Spleen (tissue), 11 donors: ENCODE results near the gene SMAD3. TPM values are rescaled to one million over a fixed set of nuclear protein-coding genes. Genes with fewer than 3 reads are reported as not detected.

Source experiments
- DNase-seq: peaks from one replicate; pipeline ENCODE4 v3.0.0-alpha.2; 2020
- H3K27ac ChIP-seq, 8 donors: fragments of 200-600 bp; sonication (generic) in 7 of 8; 1 replicate in 4 of 8; 2 replicates in 4 of 8; pipeline versions ENCODE4 v1.5.0 to v1.8.0; 2016 to 2021; ENCODE audit warnings: inconsistent platforms in 4 of 8, mild to moderate bottlenecking in 4 of 8, moderate library complexity in 1 of 8
- H3K27me3 ChIP-seq, 7 donors: fragments of 200-600 bp; sonication (generic) in 6 of 7; replicated peaks in 1 of 7; 1 replicate in 4 of 7; 2 replicates in 3 of 7; pipeline versions ENCODE4 v1.5.0 to v1.8.0; 2016 to 2021; ENCODE audit warnings: inconsistent platforms in 3 of 7, mild to moderate bottlenecking in 1 of 7
- H3K36me3 ChIP-seq, 6 donors: fragments of 200-600 bp; sonication (generic) in 5 of 6; 1 replicate in 4 of 6; 2 replicates in 2 of 6; pipeline versions ENCODE4 v1.5.0 to v1.8.0; 2016 to 2021; ENCODE audit warnings: inconsistent platforms in 2 of 6
- H3K4me1 ChIP-seq, 6 donors: fragments of 200-600 bp; sonication (generic) in 5 of 6; 1 replicate in 3 of 6; 2 replicates in 3 of 6; pipeline versions ENCODE4 v1.5.0 to v1.8.0; 2016 to 2021; ENCODE audit warnings: inconsistent platforms in 3 of 6
- H3K4me3 ChIP-seq, 8 donors: fragments of 200-600 bp; sonication (generic) in 7 of 8; 1 replicate in 4 of 8; 2 replicates in 4 of 8; pipeline versions ENCODE4 v1.5.0 to v1.8.0; 2016 to 2021; ENCODE audit warnings: inconsistent platforms in 4 of 8, mild to moderate bottlenecking in 4 of 8, moderate library complexity in 2 of 8
- H3K9me3 ChIP-seq, 8 donors: fragments of 200-600 bp; sonication (generic) in 7 of 8; 1 replicate in 4 of 8; 2 replicates in 4 of 8; pipeline versions ENCODE4 v1.5.0 to v1.8.0; 2016 to 2021; ENCODE audit warnings: inconsistent platforms in 4 of 8
- POLR2A ChIP-seq, 3 donors: fragments of 450-650 bp; IDR thresholded peaks; one replicate each; pipeline ENCODE4 v1.5.1; 2017; ENCODE audit warnings: antibody characterized with exemption in 3 of 3, mild to moderate bottlenecking in 1 of 3
- POLR2AphosphoS5 ChIP-seq, 3 donors: sonication (generic); formaldehyde crosslinking; IDR thresholded peaks; one replicate each; pipeline ENCODE4 v1.5.1; 2017; ENCODE audit warnings: antibody characterized with exemption in 3 of 3
- WGBS, 5 donors: extraction: QIAGEN DNeasy Blood & Tissue Kit in 3 of 5; methylation state at CpG; one replicate each; pipeline versions ENCODE4 v1.1.5 to v1.1.7; 2013 to 2018; 5-methylcytosine and 5-hydroxymethylcytosine counted together
- intact Hi-C: fragments of 100-400 bp; cut with DNase I; formaldehyde crosslinking; loops from one replicate; pipeline ENCODE4 v1.15.0; 2023; ENCODE audit warnings: low total_unique reads
- polyA plus RNA-seq, 3 donors: library from polyadenylated mRNA; stranded (reverse); fragments of 200-250 nt; gene quantifications; one replicate each; pipeline ENCODE4 v1.2.1, GENCODE V29; 2013
- total RNA-seq, 7 donors: library from RNA; depleted of rRNA in 3 of 7; stranded (reverse); fragments of >200 nt in 3 of 7; fragmentation: NEBNext Ultra II Directional in 4 of 7; extraction: Animal tissue kit (Norgen Biotek cat#: 25700) in 4 of 7; gene quantifications; one replicate each; pipeline versions ENCODE4 v1.1.0 to v1.2.1, GENCODE V29; 2016 to 2021
- TF ChIP-seq, protein P1 (sequence below), 11 experiments: fragments of 200-600 bp in 7 of 11; fragments of 450-650 bp in 4 of 11; sonication (generic) in 4 of 11; IDR thresholded peaks in 8 of 11; conservative IDR thresholded peaks in 3 of 11; 1 replicate in 7 of 11; 2 replicates in 4 of 11; pipeline versions ENCODE4 v1.4.0 to v1.8.0; 2016 to 2021; ENCODE audit warnings: antibody characterized with exemption in 11 of 11, inconsistent platforms in 4 of 11, mild to moderate bottlenecking in 1 of 11
- donor health status: healthy with polysubstance abuse.
- donor health status: DM: no; HTN: no; CAD: no; lungs with moderate emphysema.
- donor health status: DM: no; HTN: no; CAD: no.
- donor health status: Bipolar disorder and iron deficiency.
- donor health status: healthy.
- donor health status: DM: no; HTN: no; CAD: no.
- donor health status: DM: yes; HTN: yes; CAD: no.

Gene SMAD3
- total and polyA plus RNA-seq, 10 donors, result 8.3 to 78.4 (median 33.7) TPM

DNA sequence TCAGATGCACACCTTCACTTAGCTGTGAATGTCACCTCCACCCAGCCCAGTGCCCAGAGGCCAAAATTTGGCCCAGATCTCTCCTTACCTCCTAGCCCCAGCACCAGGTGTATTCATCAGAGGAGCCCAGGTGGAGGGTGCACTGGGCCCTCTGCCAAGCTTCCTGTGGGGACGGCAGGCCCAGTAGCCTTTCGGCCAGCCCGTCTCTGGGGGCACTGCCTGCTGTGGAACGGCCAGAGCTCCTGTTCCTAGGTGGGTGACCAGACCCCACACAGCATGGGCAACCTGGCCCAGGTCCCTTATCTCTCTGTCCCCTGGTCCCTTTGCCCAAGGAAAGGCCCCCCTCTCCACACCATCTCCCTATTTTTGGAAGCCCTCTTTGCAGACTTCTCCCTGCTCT is 121.3 kb downstream of the SMAD3 start:
- TF ChIP-seq POLR2A (IDR thresholded peaks at IDR 0.05) (no peak), POLR2AphosphoS5 (IDR thresholded peaks at IDR 0.05) (peak in 1 of 3 donors; percentile 12)
- H3K36me3 ChIP-seq, result peaks cover 6 to 98% (median 63%) of the 10 kb centered on the region in 6 donors
- no peaks in the 10 kb centered on the region for H3K27me3 ChIP-seq
- DNase-seq, result peak; percentile 59
- no peaks in the 10 kb centered on the region for H3K9me3 ChIP-seq
- 87 to 92% (median 90%) methylated on average over 1 to 4 of the region's 4 CpGs for WGBS, 5 donors
- H3K27ac ChIP-seq, result peak overlapping the region in 3 of 8 donors; percentile 4 to 40 (median 30)
- intact Hi-C loops, result no loop called here
- H3K4me3 ChIP-seq, result no peak overlapping the region
- H3K4me1 ChIP-seq, result peaks cover 0 to 25% (median 13%) of the 10 kb centered on the region in 6 donors

DNA sequence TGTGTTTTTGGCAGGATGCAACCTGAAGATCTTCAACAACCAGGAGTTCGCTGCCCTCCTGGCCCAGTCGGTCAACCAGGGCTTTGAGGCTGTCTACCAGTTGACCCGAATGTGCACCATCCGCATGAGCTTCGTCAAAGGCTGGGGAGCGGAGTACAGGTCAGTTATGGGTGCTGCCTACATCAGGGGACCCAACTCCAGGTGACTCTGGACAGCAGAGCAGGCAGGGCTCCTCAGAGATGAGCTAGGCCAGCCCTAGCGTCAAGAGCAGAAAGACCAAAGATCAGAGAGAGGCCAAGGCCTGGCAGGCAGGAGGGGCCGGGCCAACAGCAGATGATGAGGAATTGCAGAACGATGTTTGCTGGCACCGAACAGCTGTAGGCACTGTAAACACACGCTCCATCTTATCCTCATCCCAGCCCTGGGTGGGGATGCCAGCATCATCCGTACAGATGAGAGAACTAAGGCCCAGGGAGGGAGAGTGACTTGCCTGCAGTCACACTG is 122.0 kb downstream of the SMAD3 start:
- TF ChIP-seq POLR2AphosphoS5 (IDR thresholded peaks at IDR 0.05), result peak in 1 of 3 donors; percentile 17
- TF ChIP-seq, protein P1, sequence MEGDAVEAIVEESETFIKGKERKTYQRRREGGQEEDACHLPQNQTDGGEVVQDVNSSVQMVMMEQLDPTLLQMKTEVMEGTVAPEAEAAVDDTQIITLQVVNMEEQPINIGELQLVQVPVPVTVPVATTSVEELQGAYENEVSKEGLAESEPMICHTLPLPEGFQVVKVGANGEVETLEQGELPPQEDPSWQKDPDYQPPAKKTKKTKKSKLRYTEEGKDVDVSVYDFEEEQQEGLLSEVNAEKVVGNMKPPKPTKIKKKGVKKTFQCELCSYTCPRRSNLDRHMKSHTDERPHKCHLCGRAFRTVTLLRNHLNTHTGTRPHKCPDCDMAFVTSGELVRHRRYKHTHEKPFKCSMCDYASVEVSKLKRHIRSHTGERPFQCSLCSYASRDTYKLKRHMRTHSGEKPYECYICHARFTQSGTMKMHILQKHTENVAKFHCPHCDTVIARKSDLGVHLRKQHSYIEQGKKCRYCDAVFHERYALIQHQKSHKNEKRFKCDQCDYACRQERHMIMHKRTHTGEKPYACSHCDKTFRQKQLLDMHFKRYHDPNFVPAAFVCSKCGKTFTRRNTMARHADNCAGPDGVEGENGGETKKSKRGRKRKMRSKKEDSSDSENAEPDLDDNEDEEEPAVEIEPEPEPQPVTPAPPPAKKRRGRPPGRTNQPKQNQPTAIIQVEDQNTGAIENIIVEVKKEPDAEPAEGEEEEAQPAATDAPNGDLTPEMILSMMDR (IDR thresholded peaks at IDR 0.05 in 8 of 11, conservative IDR thresholded peaks at IDR 0.05 in 3 of 11), result no peak
- peaks cover 6 to 98% (median 64%) of the 10 kb centered on the region in 6 donors for H3K36me3 ChIP-seq
- H3K27ac ChIP-seq, result no peak overlapping the region

DNA sequence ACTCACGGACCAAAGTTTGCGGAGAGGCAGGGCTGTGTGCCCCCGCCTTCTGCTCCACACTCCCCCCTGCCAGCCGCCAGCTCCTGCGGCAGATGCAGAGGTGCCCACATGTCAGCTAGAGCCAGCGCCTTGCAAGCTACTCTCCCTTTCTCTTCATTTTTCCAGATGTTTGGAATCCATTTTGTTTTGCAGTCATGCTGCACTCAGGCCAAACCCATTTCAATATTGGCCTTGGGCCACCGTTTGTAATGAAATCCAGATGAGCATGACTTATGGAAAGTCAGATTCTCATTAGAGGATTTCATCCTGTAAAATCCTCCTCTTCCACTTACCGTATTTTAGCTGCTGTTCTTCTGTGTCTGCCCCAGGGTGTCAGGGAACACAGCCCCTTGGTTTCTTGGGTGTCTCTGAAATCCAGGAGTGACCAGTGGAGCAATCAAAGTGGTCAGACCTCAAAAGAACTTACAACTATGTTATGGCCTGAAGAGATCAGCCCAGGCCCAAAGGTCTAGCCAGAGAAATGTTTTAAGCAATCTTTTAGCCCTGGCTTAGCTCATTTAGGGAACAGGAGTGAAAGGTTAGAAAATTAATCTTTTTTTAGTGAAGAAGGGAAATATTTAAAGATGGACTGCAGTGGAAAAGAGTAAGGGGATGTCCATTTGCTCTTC is 123.3 kb downstream of the SMAD3 start:
- TF ChIP-seq POLR2AphosphoS5 (IDR thresholded peaks at IDR 0.05) (peak in 1 of 3 donors; percentile 42), POLR2A (IDR thresholded peaks at IDR 0.05) (no peak)
- TF ChIP-seq, protein P1 (IDR thresholded peaks at IDR 0.05 in 8 of 11, conservative IDR thresholded peaks at IDR 0.05 in 3 of 11), result no peak
- intact Hi-C loops, result no loop called here
- Histone ChIP-seq H3K27me3 (no peaks in the 10 kb centered on the region), H3K36me3 (peaks cover 6 to 100% (median 70%) of the 10 kb centered on the region in 6 donors), H3K4me3 (no peak overlapping the region), H3K4me1 (peaks cover 0 to 25% (median 13%) of the 10 kb centered on the region in 6 donors), H3K27ac (no peak overlapping the region), H3K9me3 (no peaks in the 10 kb centered on the region)
- 87 to 95% (median 91%) methylated on average over 8 of the region's 8 CpGs for WGBS, 5 donors
- DNase-seq, result no peak

More for the DNA sequence above, 122.0 kb downstream of the SMAD3 start:
- no peak for DNase-seq
- no peak overlapping the region for H3K4me3 ChIP-seq
- intact Hi-C loops, result no loop called here
- peaks cover 0 to 25% (median 13%) of the 10 kb centered on the region in 6 donors for H3K4me1 ChIP-seq
- 93 to 97% (median 95%) methylated on average over 12 of the region's 12 CpGs for WGBS, 5 donors
- H3K9me3 ChIP-seq, result no peaks in the 10 kb centered on the region
- H3K27me3 ChIP-seq, result no peaks in the 10 kb centered on the region

DNA sequence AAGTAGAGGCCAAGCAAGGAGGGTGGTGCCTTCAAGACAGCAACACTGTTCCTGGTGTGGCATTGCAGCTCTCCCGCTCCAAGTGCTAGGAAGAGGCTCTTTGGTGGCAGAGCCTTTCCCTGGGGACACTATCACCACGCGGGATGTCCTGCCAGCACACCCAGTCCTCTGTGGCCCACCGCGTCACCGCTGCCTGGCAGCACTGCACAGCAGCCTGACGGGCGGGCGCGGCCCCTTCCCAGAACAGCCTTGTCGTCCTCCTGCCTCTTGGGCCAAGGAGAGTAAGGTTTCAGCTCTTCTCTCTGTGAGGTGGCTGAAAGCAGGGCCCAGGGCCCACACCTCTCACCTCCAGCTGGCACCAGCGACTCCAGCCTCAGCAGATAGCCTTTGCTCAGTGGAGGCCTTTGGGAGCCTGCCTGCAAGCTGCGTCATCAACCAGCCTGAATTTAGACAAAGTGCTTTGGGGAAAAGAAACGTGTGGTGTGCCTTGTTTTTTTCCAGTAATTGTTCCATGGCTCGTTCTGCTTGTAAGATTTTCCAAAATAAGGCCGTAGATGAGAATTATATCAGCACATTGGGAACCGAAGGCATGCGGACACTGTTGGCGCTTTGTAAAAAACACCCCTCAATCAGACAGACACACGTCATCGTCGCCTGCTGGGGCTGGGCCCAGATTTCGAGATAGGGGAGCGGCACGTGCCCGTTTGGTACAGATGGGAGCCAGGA is 124.1 kb downstream of the SMAD3 start:
- intact Hi-C loops, result no loop called here

More for the DNA sequence above, 124.1 kb downstream of the SMAD3 start:
- DNase-seq, result peak; percentile 63
- no peak overlapping the region for H3K27ac ChIP-seq
- peak in 2 of 3 donors; percentile 18 to 52 for TF ChIP-seq POLR2AphosphoS5 (IDR thresholded peaks at IDR 0.05)
- TF ChIP-seq, protein P1 (IDR thresholded peaks at IDR 0.05 in 8 of 11, conservative IDR thresholded peaks at IDR 0.05 in 3 of 11), result no peak
- WGBS, 5 donors, result 92 to 97% (median 96%) methylated on average over 26 of the region's 26 CpGs
- peaks cover 0 to 22% (median 13%) of the 10 kb centered on the region in 6 donors for H3K4me1 ChIP-seq
- no peak overlapping the region for H3K4me3 ChIP-seq
- no peaks in the 10 kb centered on the region for H3K27me3 ChIP-seq
- peaks cover 6 to 99% (median 73%) of the 10 kb centered on the region in 6 donors for H3K36me3 ChIP-seq
- H3K9me3 ChIP-seq, result no peaks in the 10 kb centered on the region
